PC-3 (cell line): ENCODE data around the gene DRD1. TPM values are rescaled to one million over a fixed set of nuclear protein-coding genes. Genes with fewer than 3 reads are reported as not detected.

Experiments used
- ATAC-seq: fragments of 200-7000 bp; cut with Tn5 transposase; 2 replicates; pipeline ENCODE4 v1.9.1; 2020; ENCODE audit warnings: mild to moderate bottlenecking, moderate library complexity
- BruUV-seq: library from RNA; stranded (reverse); fragments of 400-500 nt; replicated peaks from 2 replicates; lab custom pipeline; 2021; lab: Mats Ljungman, UMichigan
- CTCF ChIA-PET: fragments of 300-600 bp; sonication (Branson Sonifier 250); formaldehyde crosslinking; loops from one replicate; lab custom pipeline; 2022; ENCODE audit warnings: antibody characterized with exemption; lab: Charles Lee
- POLR2A ChIA-PET: fragments of 300-600 bp; sonication (Branson Sonifier 250); formaldehyde crosslinking; loops from one replicate; lab custom pipeline; 2022; ENCODE audit warnings: antibody characterized with exemption; ENCODE audit not compliant: unreplicated experiment; lab: Charles Lee
- DNase-seq: peaks from one replicate; pipeline ENCODE4 v3.0.0-alpha.2; 2015
- H2AFZ ChIP-seq: fragments of 300-600 bp; sonication (generic); 2 replicates; pipeline ENCODE4 v1.6.0; 2016; ENCODE audit warnings: antibody characterized with exemption, low read length
- H3F3A ChIP-seq: fragments of 300-600 bp; sonication (generic); one replicate; pipeline ENCODE4 v1.6.0; 2017; ENCODE audit warnings: antibody characterized with exemption, low read length, control low read depth, mild to moderate bottlenecking; ENCODE audit not compliant: unreplicated experiment
- H3K27ac ChIP-seq: fragments of 300-600 bp; sonication (generic); 2 replicates; pipeline ENCODE4 v1.5.1; 2016; ENCODE audit warnings: mild to moderate bottlenecking, low read length
- H3K27me3 ChIP-seq: fragments of 300-600 bp; sonication (generic); 2 replicates; pipeline ENCODE4 v1.6.1; 2016; ENCODE audit warnings: low read length, mixed read lengths
- H3K36me3 ChIP-seq: fragments of 300-600 bp; sonication (generic); 2 replicates; pipeline ENCODE4 v1.6.1; 2016; ENCODE audit warnings: low read depth, mixed run types, low read length, mixed read lengths
- H3K4me1 ChIP-seq: fragments of 300-600 bp; sonication (generic); 2 replicates; pipeline ENCODE4 v1.5.1; 2016; ENCODE audit warnings: low read length; ENCODE audit not compliant: insufficient read depth
- H3K4me2 ChIP-seq: fragments of 300-600 bp; sonication (generic); 2 replicates; pipeline ENCODE4 v1.6.0; 2016; ENCODE audit warnings: low read length
- H3K4me3 ChIP-seq: fragments of 300-600 bp; sonication (generic); 2 replicates; pipeline ENCODE4 v1.5.1; 2016; ENCODE audit warnings: mild to moderate bottlenecking, low read length, mixed read lengths
- H3K79me2 ChIP-seq: fragments of 300-600 bp; sonication (generic); 2 replicates; pipeline ENCODE4 v1.6.1; 2017; ENCODE audit warnings: low read length, mixed read lengths
- H3K9ac ChIP-seq: fragments of 300-600 bp; sonication (generic); 2 replicates; pipeline ENCODE4 v1.6.0; 2016; ENCODE audit warnings: mild to moderate bottlenecking, low read length
- H3K9me2 ChIP-seq: fragments of 300-600 bp; sonication (generic); replicated peaks from 2 replicates; pipeline ENCODE4 v1.6.1; 2016; ENCODE audit warnings: mixed run types, low read length, mixed read lengths
- H3K9me3 ChIP-seq: fragments of 300-600 bp; sonication (generic); 2 replicates; pipeline ENCODE4 v1.6.1; 2016; ENCODE audit warnings: low read length, mixed read lengths
- H4K20me1 ChIP-seq: fragments of 300-600 bp; sonication (generic); 2 replicates; pipeline ENCODE4 v1.6.1; 2016; ENCODE audit warnings: low read length, mixed read lengths
- CTCF ChIP-seq: fragments of 300-600 bp; sonication (generic); conservative IDR thresholded peaks from 2 replicates; pipeline ENCODE4 v1.5.1; 2017; ENCODE audit warnings: antibody characterized with exemption, low read depth, mild to moderate bottlenecking, low read length
- EZH2 ChIP-seq: fragments of 300-600 bp; sonication (generic); IDR thresholded peaks from one replicate; pipeline ENCODE4 v1.6.1; 2017; ENCODE audit warnings: antibody characterized with exemption, mild to moderate bottlenecking, low read length; ENCODE audit not compliant: unreplicated experiment
- EZH2phosphoT487 ChIP-seq: fragments of 300-600 bp; sonication (generic); IDR thresholded peaks from 2 replicates; pipeline ENCODE4 v1.6.1; 2018; ENCODE audit warnings: mild to moderate bottlenecking, antibody characterized with exemption, low read length, borderline replicate concordance
- intact Hi-C: fragments of 100-400 bp; cut with micrococcal nuclease; formaldehyde crosslinking; loops from 2 replicates; pipeline ENCODE4 v1.9.0; 2023
- total RNA-seq: library from RNA; depleted of rRNA; stranded (reverse); fragments of >200 nt; gene quantifications from 2 replicates; pipeline ENCODE4 v1.2.3, GENCODE V29; 2014; rRNA removed

DRD1 gene
- total RNA-seq, 1 experiment from 2014 or later: not detected

DNA sequence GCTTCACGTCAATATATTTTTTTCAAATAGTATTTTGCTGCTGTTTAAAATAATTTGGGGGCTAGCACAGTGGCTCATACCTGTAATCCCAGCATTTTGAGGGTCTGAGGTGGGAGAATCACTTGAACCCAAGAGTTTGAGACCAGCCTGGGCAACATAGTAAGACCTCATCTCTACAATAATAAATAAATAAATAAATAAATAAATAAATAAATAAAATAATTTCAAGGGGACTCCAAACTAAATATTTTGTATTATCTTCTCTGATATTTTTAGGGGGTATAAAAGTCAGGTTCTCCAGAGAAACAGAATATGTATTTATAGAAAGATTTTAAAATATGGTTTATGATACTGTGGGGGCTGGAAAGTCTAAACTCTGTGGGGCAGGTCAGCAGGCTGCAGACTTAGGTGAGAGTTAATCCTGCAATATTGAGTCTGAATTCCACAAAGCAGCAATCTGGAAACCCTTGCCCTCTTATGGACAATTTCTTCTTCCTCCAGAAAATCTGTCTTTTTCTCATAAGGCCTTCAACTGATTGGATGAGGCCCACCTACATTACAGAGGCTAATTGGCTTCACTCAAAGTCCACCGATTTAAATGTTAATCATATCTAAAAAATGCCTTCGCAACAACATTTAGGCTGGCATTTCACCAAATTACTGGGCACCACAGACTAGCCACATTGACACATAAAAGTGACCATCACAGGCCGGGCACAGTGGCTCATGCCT lies 53.5 kb downstream of the DRD1 start:
- BruUV-seq: no TSS peak
- no peak for ATAC-seq

More for the DNA sequence above, 53.5 kb downstream of the DRD1 start:
- no peak overlapping the region for H3K4me2 ChIP-seq
- CTCF ChIA-PET: no interaction called here
- POLR2A ChIA-PET: no interaction called here
- H3K27me3 ChIP-seq: no peaks in the 10 kb centered on the region
- no peak overlapping the region for H2AFZ ChIP-seq
- H3K36me3 ChIP-seq: no peaks in the 10 kb centered on the region
- DNase-seq: no peak
- no peaks in the 10 kb centered on the region for H3K9me2 ChIP-seq
- H3F3A ChIP-seq: no peaks in the 10 kb centered on the region
- intact Hi-C loops: no loop called here
- no peak for TF ChIP-seq EZH2phosphoT487
- TF ChIP-seq EZH2: no peak
- TF ChIP-seq CTCF: no peak
- no peaks in the 10 kb centered on the region for H4K20me1 ChIP-seq
- H3K9ac ChIP-seq: no peak overlapping the region
- H3K9me3 ChIP-seq: no peaks in the 10 kb centered on the region
- peaks cover 17% of the 10 kb centered on the region for H3K4me1 ChIP-seq
- H3K27ac ChIP-seq: no peak overlapping the region
- H3K79me2 ChIP-seq: no peaks in the 10 kb centered on the region
- no peak overlapping the region for H3K4me3 ChIP-seq

Other genes with a start within 250 kb of the DRD1 start
- gene SFXN1, start 34.4 kb upstream of the DRD1 start, total RNA-seq: 46.5 and 54.4 TPM in 2 replicates
- gene HRH2, start 213.9 kb upstream of the DRD1 start, total RNA-seq: not detected in 2 replicates